Measurements from ENCODE around the gene ABCB9. TPM values are rescaled to one million over a fixed set of nuclear protein-coding genes. Genes with fewer than 3 reads are reported as not detected.

ABCB9 gene
- total RNA-seq, 2 donors from 2014 or later: 4.3 to 4.5 TPM

GRCh38 chr12:122889761-122890520, 76.3 kb downstream of the ABCB9 start:
- Histone ChIP-seq H3K27me3 (no peaks in the 10 kb centered on the region), H3K36me3 (no peaks in the 10 kb centered on the region), H3K4me3 (no peak overlapping the region), H3K9me3 (no peaks in the 10 kb centered on the region), H3K4me1 (peaks cover 26% of the 10 kb centered on the region), H3K9ac (ENCODE audit: low read depth in 2 of 2, low read length in 2 of 2) (peak overlapping the region in 1 of 2 donors; percentile 90), H3K27ac (peak overlapping the region; percentile 88)
- no peak for TF ChIP-seq CTCF (IDR thresholded peaks at IDR 0.05)
- intact Hi-C loops (cut with DNase I): no loop called here
- DNase-seq: no peak

- intact Hi-C loops (cut with DNase I): no loop called here
- no peak for TF ChIP-seq CTCF (IDR thresholded peaks at IDR 0.05)
- H3K4me3 ChIP-seq: peak overlapping the region; percentile 18
Observed at GRCh38 chr12:122888232-122888752, 78.0 kb downstream of the ABCB9 start.

GRCh38 chr12:122887819-122888212, 78.4 kb downstream of the ABCB9 start:
- peak overlapping the region; percentile 18 for H3K4me3 ChIP-seq
- H3K27me3 ChIP-seq: no peaks in the 10 kb centered on the region
- H3K36me3 ChIP-seq: no peaks in the 10 kb centered on the region
- DNase-seq: no peak
- H3K9ac ChIP-seq (ENCODE audit: low read depth in 2 of 2, low read length in 2 of 2): peak overlapping the region in 1 of 2 donors; percentile 90
- H3K9me3 ChIP-seq: no peaks in the 10 kb centered on the region
- intact Hi-C loops (cut with DNase I): no loop called here
- H3K27ac ChIP-seq: peak overlapping the region; percentile 88
- peaks cover 25% of the 10 kb centered on the region for H3K4me1 ChIP-seq
- no peak for TF ChIP-seq CTCF (IDR thresholded peaks at IDR 0.05)

More at GRCh38 chr12:122888232-122888752, 78.0 kb downstream of the ABCB9 start:
- Histone ChIP-seq H3K9me3 (no peaks in the 10 kb centered on the region), H3K27me3 (no peaks in the 10 kb centered on the region), H3K9ac (ENCODE audit: low read depth in 2 of 2, low read length in 2 of 2) (peak overlapping the region; percentile 57 to 90), H3K4me1 (peaks cover 26% of the 10 kb centered on the region), H3K36me3 (no peaks in the 10 kb centered on the region), H3K27ac (peak overlapping the region; percentile 88)
- DNase-seq: peak; percentile 74

- no peak overlapping the region for H3K4me3 ChIP-seq
- DNase-seq: no peak
- H3K27ac ChIP-seq: peak overlapping the region; percentile 88
- no peak for TF ChIP-seq CTCF (IDR thresholded peaks at IDR 0.05)
- intact Hi-C loops (cut with DNase I): no loop called here
- H3K36me3 ChIP-seq: no peaks in the 10 kb centered on the region
- no peaks in the 10 kb centered on the region for H3K9me3 ChIP-seq
- peaks cover 21% of the 10 kb centered on the region for H3K4me1 ChIP-seq
- no peaks in the 10 kb centered on the region for H3K27me3 ChIP-seq
- peak overlapping the region; percentile 13 to 90 for H3K9ac ChIP-seq (ENCODE audit: low read depth in 2 of 2, low read length in 2 of 2)
Observed at GRCh38 chr12:122886851-122887818, 79.1 kb downstream of the ABCB9 start.

- intact Hi-C loops (cut with DNase I): no loop called here
- no peaks in the 10 kb centered on the region for H3K27me3 ChIP-seq
- peaks cover 24% of the 10 kb centered on the region for H3K4me1 ChIP-seq
- H3K4me3 ChIP-seq: no peak overlapping the region
- no peak for DNase-seq
- no peak overlapping the region for H3K27ac ChIP-seq
- no peaks in the 10 kb centered on the region for H3K9me3 ChIP-seq
- no peak overlapping the region for H3K9ac ChIP-seq (ENCODE audit: low read depth in 2 of 2, low read length in 2 of 2)
- H3K36me3 ChIP-seq: no peaks in the 10 kb centered on the region
- no peak for TF ChIP-seq CTCF (IDR thresholded peaks at IDR 0.05)
Observed at GRCh38 chr12:122886161-122886560, 80.1 kb downstream of the ABCB9 start.

Measured in colonic mucosa (tissue), 4 donors.